H9 (cell line): Measurements from ENCODE around the gene PBX1. TPM values are rescaled to one million over a fixed set of nuclear protein-coding genes. Genes with fewer than 3 reads are reported as not detected.

Source experiments
- DNase-seq: peaks from one replicate; pipeline ENCODE4 v3.0.0-alpha.2; 2017
- H2AFZ ChIP-seq: one replicate; pipeline ENCODE4 v1.6.1; 2013; ENCODE audit warnings: mild to moderate bottlenecking, low read length, control low read depth, moderate library complexity
- H2AK5ac ChIP-seq: 2 replicates; pipeline ENCODE4 v1.6.1; 2013; ENCODE audit warnings: low read length, control low read depth, mixed read lengths; ENCODE audit not compliant: insufficient read length
- H2BK120ac ChIP-seq: one replicate; pipeline ENCODE4 v1.6.1; 2013; ENCODE audit warnings: low read depth, mild to moderate bottlenecking, low read length, control low read depth, inconsistent platforms; ENCODE audit not compliant: poor library complexity, severe bottlenecking
- H2BK12ac ChIP-seq: 2 replicates; pipeline ENCODE4 v1.6.1; 2013; ENCODE audit warnings: low read length, control low read depth, mixed read lengths, low read depth; ENCODE audit not compliant: insufficient read length
- H2BK15ac ChIP-seq: 2 replicates; pipeline ENCODE4 v1.6.1; 2013; ENCODE audit warnings: low read depth, low read length, control low read depth
- H2BK20ac ChIP-seq: one replicate; pipeline ENCODE4 v1.6.1; 2013; ENCODE audit warnings: low read depth, mild to moderate bottlenecking, low read length, control low read depth, inconsistent platforms; ENCODE audit not compliant: poor library complexity, severe bottlenecking
- H2BK5ac ChIP-seq: 2 replicates; pipeline ENCODE4 v1.6.1; 2013; ENCODE audit warnings: low read length, control low read depth, mixed read lengths; ENCODE audit not compliant: insufficient read length
- H3K14ac ChIP-seq: 2 replicates; pipeline ENCODE4 v1.6.1; 2013; ENCODE audit warnings: low read length, control low read depth; ENCODE audit not compliant: insufficient read depth
- H3K18ac ChIP-seq: 2 replicates; pipeline ENCODE4 v1.6.1; 2013; ENCODE audit warnings: low read depth, mild to moderate bottlenecking, mixed read lengths, low read length, control low read depth; ENCODE audit not compliant: insufficient read length
- H3K23ac ChIP-seq: 2 replicates; pipeline ENCODE4 v1.6.1; 2013; ENCODE audit warnings: low read length, control low read depth, mixed read lengths, low read depth; ENCODE audit not compliant: insufficient read length
- H3K23me2 ChIP-seq: 2 replicates; pipeline ENCODE4 v1.6.1; 2013; ENCODE audit warnings: low read depth, mild to moderate bottlenecking, mixed read lengths, low read length, control low read depth; ENCODE audit not compliant: insufficient read length, poor library complexity, severe bottlenecking
- H3K27ac ChIP-seq: 2 replicates; pipeline ENCODE4 v1.5.1; 2013; ENCODE audit warnings: low read length, control low read depth, mixed read lengths, low read depth; ENCODE audit not compliant: insufficient read length
- H3K27me3 ChIP-seq: 2 replicates; pipeline ENCODE4 v1.6.1; 2013; ENCODE audit warnings: low read length, control low read depth, inconsistent platforms; ENCODE audit not compliant: insufficient read depth
- H3K4ac ChIP-seq: 2 replicates; pipeline ENCODE4 v1.6.1; 2013; ENCODE audit warnings: low read depth, mild to moderate bottlenecking, control low read depth, inconsistent platforms, low read length, moderate library complexity
- H3K4me1 ChIP-seq: 2 replicates; pipeline ENCODE4 v1.6.1; 2013; ENCODE audit warnings: low read length, control low read depth, inconsistent platforms; ENCODE audit not compliant: insufficient read depth
- H3K4me2 ChIP-seq: 2 replicates; pipeline ENCODE4 v1.6.1; 2013; ENCODE audit warnings: low read length, control low read depth, mixed read lengths; ENCODE audit not compliant: insufficient read length, insufficient read depth
- H3K56ac ChIP-seq: 2 replicates; pipeline ENCODE4 v1.6.1; 2013; ENCODE audit warnings: low read depth, mild to moderate bottlenecking, mixed read lengths, low read length, control low read depth; ENCODE audit not compliant: insufficient read length
- H3K79me1 ChIP-seq: 2 replicates; pipeline ENCODE4 v1.6.1; 2013; ENCODE audit warnings: low read depth, mild to moderate bottlenecking, moderate library complexity, low read length, control low read depth, inconsistent platforms; ENCODE audit not compliant: insufficient read depth, poor library complexity, severe bottlenecking
- H3K79me2 ChIP-seq: 2 replicates; pipeline ENCODE4 v1.6.1; 2013; ENCODE audit warnings: low read length, control low read depth, inconsistent platforms; ENCODE audit not compliant: insufficient read depth
- H3K9ac ChIP-seq: 2 replicates; pipeline ENCODE4 v1.6.1; 2013; ENCODE audit warnings: low read length, control low read depth, mixed read lengths; ENCODE audit not compliant: insufficient read length; ENCODE audit errors: extremely low read depth
- H3K9me3 ChIP-seq: one replicate; pipeline ENCODE4 v1.6.1; 2013; ENCODE audit warnings: low read depth, low read length, inconsistent platforms; ENCODE audit not compliant: control insufficient read depth
- H3T11ph ChIP-seq: one replicate; pipeline ENCODE4 v1.6.1; 2013; ENCODE audit warnings: mild to moderate bottlenecking, low read length, control low read depth, inconsistent platforms
- H4K20me1 ChIP-seq: one replicate; pipeline ENCODE4 v1.6.1; 2013; ENCODE audit not compliant: control insufficient read depth, insufficient read length, insufficient read depth
- H4K5ac ChIP-seq: 2 replicates; pipeline ENCODE4 v1.6.1; 2013; ENCODE audit warnings: low read depth, mild to moderate bottlenecking, mixed read lengths, low read length, control low read depth; ENCODE audit not compliant: insufficient read length
- H4K8ac ChIP-seq: replicated peaks from 2 replicates; pipeline ENCODE4 v1.6.1; 2013; ENCODE audit warnings: low read length, control low read depth, mixed read lengths, low read depth; ENCODE audit not compliant: insufficient read length
- H4K91ac ChIP-seq: 2 replicates; pipeline ENCODE4 v1.6.1; 2013; ENCODE audit warnings: low read depth, mild to moderate bottlenecking, moderate library complexity, mixed read lengths, low read length, control low read depth; ENCODE audit not compliant: insufficient read length
- H3K27ac Mint-ChIP-seq, 3 experiments: 2 replicates in 2 of 3; 3 replicates in 1 of 3; pipeline ENCODE4 v1.8.0; 2020 to 2021; ENCODE audit warnings: mixed read lengths in 3 of 3, mild to moderate bottlenecking in 1 of 3, moderate library complexity in 1 of 3
- H3K27me3 Mint-ChIP-seq: 2 replicates; pipeline ENCODE4 v1.8.0; 2021; ENCODE audit warnings: low read depth, mild to moderate bottlenecking, moderate library complexity, mixed read lengths
- H3K36me3 Mint-ChIP-seq, 3 experiments: 2 replicates in 2 of 3; 3 replicates in 1 of 3; pipeline ENCODE4 v1.8.0; 2020 to 2021; ENCODE audit warnings: low read depth in 3 of 3, mixed read lengths in 3 of 3; ENCODE audit not compliant: insufficient read depth in 1 of 3
- H3K4me1 Mint-ChIP-seq, 2 experiments: 2 replicates each; pipeline ENCODE4 v1.8.0; 2020; ENCODE audit warnings: mixed read lengths in 2 of 2
- H3K4me3 Mint-ChIP-seq, 2 experiments: 2 replicates in 1 of 2; 3 replicates in 1 of 2; pipeline ENCODE4 v1.8.0; 2020 to 2021; ENCODE audit warnings: mild to moderate bottlenecking in 2 of 2, mixed read lengths in 2 of 2, moderate library complexity in 1 of 2
- H3K9me3 Mint-ChIP-seq, 2 experiments: 2 replicates in 1 of 2; 3 replicates in 1 of 2; pipeline ENCODE4 v1.8.0; 2020; ENCODE audit warnings: mild to moderate bottlenecking in 2 of 2, mixed read lengths in 2 of 2, moderate library complexity in 1 of 2
- CTCF ChIP-seq: fragments of 200-600 bp; sonication (generic); conservative IDR thresholded peaks from 3 replicates; pipeline ENCODE4 v1.8.0; 2021; ENCODE audit warnings: antibody characterized with exemption, mild to moderate bottlenecking
- WGBS: extraction: QIAGEN DNeasy Blood & Tissue Kit; methylation state at CpG from one replicate; pipeline ENCODE4 v1.1.7; 2013; ENCODE audit warnings: missing lambda C conversion rate, low lambda C conversion rate, mixed read lengths; ENCODE audit not compliant: insufficient read length; ENCODE audit errors: extremely low coverage; 5-methylcytosine and 5-hydroxymethylcytosine counted together
- total RNA-seq: library from RNA; stranded (reverse); gene quantifications from 2 replicates; pipeline ENCODE4 v1.2.1, GENCODE V29; 2021

PBX1 gene
- total RNA-seq, 1 experiment from 2014 or later: 142 TPM

DNA sequence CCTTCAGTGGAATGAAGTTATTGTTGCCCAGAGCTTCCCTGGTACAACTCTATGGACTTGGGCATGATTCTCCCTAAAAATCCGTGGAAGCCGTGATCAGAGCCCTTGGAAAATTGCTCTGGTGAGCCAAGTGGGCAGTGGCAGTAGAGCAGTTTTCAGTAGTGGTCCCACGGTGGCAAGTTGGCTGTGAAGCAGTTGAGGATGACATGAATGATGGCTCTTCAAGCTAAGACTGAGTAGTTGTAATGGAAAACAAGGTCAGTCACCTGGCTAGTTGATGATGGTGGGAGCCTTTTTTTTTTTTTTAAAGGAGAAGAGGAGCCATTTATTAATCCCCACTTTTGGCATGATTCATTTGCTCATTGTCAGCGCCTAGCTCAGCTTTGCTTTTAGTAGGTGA, 36.2 kb downstream of the PBX1 start:
- no peak for DNase-seq
- Histone ChIP-seq H3K4me2 (no peak overlapping the region), H3K9me3 (no peaks in the 10 kb centered on the region), H3K27ac (no peak overlapping the region), H2BK15ac (no peak overlapping the region), H3K56ac (no peak overlapping the region), H3K4me1 (peaks cover 15% of the 10 kb centered on the region; the same call in 1 of the 2 replicates), H3K79me2 (peaks cover 31% of the 10 kb centered on the region; the same call in 1 of the 2 replicates), H4K20me1 (peaks cover 3% of the 10 kb centered on the region), H2BK120ac (no peak overlapping the region), H4K8ac (no peak overlapping the region), H3K27me3 (no peaks in the 10 kb centered on the region), H3K18ac (no peak overlapping the region), H3K9ac (no peak overlapping the region), H2AK5ac (no peak overlapping the region), H3K23ac (no peak overlapping the region), H2BK20ac (no peak overlapping the region), H3K23me2 (no peaks in the 10 kb centered on the region), H2BK5ac (no peak overlapping the region), H2BK12ac (no peak overlapping the region), H3K79me1 (peaks cover 9% of the 10 kb centered on the region), H3K4ac (no peak overlapping the region), H4K5ac (no peak overlapping the region), H2AFZ (no peak overlapping the region), H3T11ph (no peak overlapping the region), H3K14ac (no peak overlapping the region), H4K91ac (no peak overlapping the region)
- H3K4me3 Mint-ChIP-seq: no peak overlapping the region
- peak overlapping the region in 2 of 3 experiments; percentile 55 to 85; a peak in 2 of 7 replicates for H3K27ac Mint-ChIP-seq
- no peaks in the 10 kb centered on the region for H3K9me3 Mint-ChIP-seq
- no peak for TF ChIP-seq CTCF
- no peaks in the 10 kb centered on the region for H3K27me3 Mint-ChIP-seq
- H3K36me3 Mint-ChIP-seq: peaks cover 14 to 32% (median 15%) of the 10 kb centered on the region in 3 experiments
- WGBS: no CpG with 5 or more reads among the region's 4 CpGs
- peaks cover 72 to 85% of the 10 kb centered on the region in 2 experiments for H3K4me1 Mint-ChIP-seq
